NT2/D1 (cell line): ENCODE measurements around the gene HIRA.

ENCODE experiments used
- DNase-seq: peaks from one replicate; pipeline ENCODE4 v3.0.0-alpha.2; 2011; ENCODE audit warnings: low read depth, low spot score
- H3K27me3 ChIP-seq: 2 replicates; pipeline ENCODE4 v1.6.0; 2011; ENCODE audit warnings: mild to moderate bottlenecking; ENCODE audit not compliant: insufficient read length, insufficient read depth
- H3K36me3 ChIP-seq: 2 replicates; pipeline ENCODE4 v1.6.1; 2011; ENCODE audit warnings: mild to moderate bottlenecking, low read length, mixed read lengths; ENCODE audit not compliant: insufficient read depth, insufficient read length
- H3K4me1 ChIP-seq: 2 replicates; pipeline ENCODE4 v1.5.1; 2011; ENCODE audit not compliant: insufficient read depth, insufficient read length
- H3K4me3 ChIP-seq: 2 replicates; pipeline ENCODE4 v1.5.1; 2011; ENCODE audit warnings: low read depth; ENCODE audit not compliant: insufficient read length
- H3K9ac ChIP-seq: 2 replicates; pipeline ENCODE4 v1.6.0; 2011; ENCODE audit warnings: low read depth; ENCODE audit not compliant: insufficient read length
- H3K9me3 ChIP-seq: 2 replicates; pipeline ENCODE4 v1.5.1; 2011; ENCODE audit warnings: mild to moderate bottlenecking, low read length; ENCODE audit not compliant: insufficient read depth
- SUZ12 ChIP-seq: IDR thresholded peaks from 2 replicates; pipeline ENCODE4 v1.6.1; 2011; ENCODE audit not compliant: insufficient read length, insufficient read depth; ENCODE audit errors: extremely low read depth
- YY1 ChIP-seq: IDR thresholded peaks from 2 replicates; pipeline ENCODE4 v1.6.1; 2011; ENCODE audit not compliant: insufficient read length, insufficient read depth
- ZNF274 ChIP-seq: IDR thresholded peaks from 2 replicates; pipeline ENCODE4 v1.6.1; 2011; ENCODE audit warnings: mild to moderate bottlenecking, low read depth, low read length

The HIRA gene

GRCh38 chr22:19358703-19359553 is 72.6 kb downstream of the HIRA start:
- Histone ChIP-seq H3K4me3 (no peak overlapping the region), H3K9ac (no peak overlapping the region), H3K9me3 (no peaks in the 10 kb centered on the region), H3K4me1 (no peaks in the 10 kb centered on the region), H3K36me3 (peaks cover 79% of the 10 kb centered on the region), H3K27me3 (no peaks in the 10 kb centered on the region)
- DNase-seq = no peak
- TF ChIP-seq SUZ12 (no peak), ZNF274 (no peak), YY1 (no peak)

- Histone ChIP-seq H3K4me1 (no peaks in the 10 kb centered on the region), H3K9me3 (no peaks in the 10 kb centered on the region), H3K9ac (no peak overlapping the region), H3K36me3 (peaks cover 84% of the 10 kb centered on the region), H3K27me3 (no peaks in the 10 kb centered on the region), H3K4me3 (no peak overlapping the region)
- TF ChIP-seq ZNF274 = no peak
- TF ChIP-seq YY1 = no peak
- TF ChIP-seq SUZ12 = no peak
- DNase-seq = no peak
These were observed 73.3 kb downstream of the HIRA start for GRCh38 chr22:19358195-19358594.

GRCh38 chr22:19357270-19358105 is 74.0 kb downstream of the HIRA start:
- no peaks in the 10 kb centered on the region for H3K27me3 ChIP-seq
- no peak for DNase-seq
- H3K36me3 ChIP-seq = peaks cover 91% of the 10 kb centered on the region
- no peaks in the 10 kb centered on the region for H3K4me1 ChIP-seq
- TF ChIP-seq SUZ12 (no peak), YY1 (no peak), ZNF274 (no peak)
- no peak overlapping the region for H3K4me3 ChIP-seq
- H3K9ac ChIP-seq = no peak overlapping the region
- no peaks in the 10 kb centered on the region for H3K9me3 ChIP-seq

- Histone ChIP-seq H3K27me3 (no peaks in the 10 kb centered on the region), H3K36me3 (peaks cover 95% of the 10 kb centered on the region), H3K4me1 (no peaks in the 10 kb centered on the region), H3K9ac (no peak overlapping the region), H3K4me3 (no peak overlapping the region), H3K9me3 (no peaks in the 10 kb centered on the region)
- no peak for DNase-seq
- TF ChIP-seq SUZ12 (no peak), YY1 (no peak), ZNF274 (no peak)
These were observed 74.7 kb downstream of the HIRA start for GRCh38 chr22:19356708-19357269.

GRCh38 chr22:19355413-19356157 is 75.9 kb downstream of the HIRA start:
- Histone ChIP-seq H3K36me3 (peaks cover 95% of the 10 kb centered on the region), H3K4me3 (no peak overlapping the region), H3K9ac (no peak overlapping the region), H3K9me3 (no peaks in the 10 kb centered on the region), H3K4me1 (no peaks in the 10 kb centered on the region), H3K27me3 (no peaks in the 10 kb centered on the region)
- TF ChIP-seq YY1 = no peak
- no peak for TF ChIP-seq SUZ12
- TF ChIP-seq ZNF274 = no peak
- no peak for DNase-seq

GRCh38 chr22:19354201-19354600 is 77.3 kb downstream of the HIRA start:
- H3K4me3 ChIP-seq = no peak overlapping the region
- no peaks in the 10 kb centered on the region for H3K9me3 ChIP-seq
- peaks cover 92% of the 10 kb centered on the region for H3K36me3 ChIP-seq
- TF ChIP-seq ZNF274 = no peak
- TF ChIP-seq YY1 = no peak
- TF ChIP-seq SUZ12 = no peak
- H3K4me1 ChIP-seq = no peaks in the 10 kb centered on the region
- no peak for DNase-seq
- no peak overlapping the region for H3K9ac ChIP-seq
- H3K27me3 ChIP-seq = no peaks in the 10 kb centered on the region
